Measurements from ENCODE around the gene C1S.

C1S gene

GRCh38 chr12:7079826-7080125 lies 19.3 kb downstream of the C1S start:
- H3K4me3 ChIP-seq (ENCODE audit: control insufficient read depth, low read depth, low read length): no peak overlapping the region
- TF ChIP-seq, protein P1, sequence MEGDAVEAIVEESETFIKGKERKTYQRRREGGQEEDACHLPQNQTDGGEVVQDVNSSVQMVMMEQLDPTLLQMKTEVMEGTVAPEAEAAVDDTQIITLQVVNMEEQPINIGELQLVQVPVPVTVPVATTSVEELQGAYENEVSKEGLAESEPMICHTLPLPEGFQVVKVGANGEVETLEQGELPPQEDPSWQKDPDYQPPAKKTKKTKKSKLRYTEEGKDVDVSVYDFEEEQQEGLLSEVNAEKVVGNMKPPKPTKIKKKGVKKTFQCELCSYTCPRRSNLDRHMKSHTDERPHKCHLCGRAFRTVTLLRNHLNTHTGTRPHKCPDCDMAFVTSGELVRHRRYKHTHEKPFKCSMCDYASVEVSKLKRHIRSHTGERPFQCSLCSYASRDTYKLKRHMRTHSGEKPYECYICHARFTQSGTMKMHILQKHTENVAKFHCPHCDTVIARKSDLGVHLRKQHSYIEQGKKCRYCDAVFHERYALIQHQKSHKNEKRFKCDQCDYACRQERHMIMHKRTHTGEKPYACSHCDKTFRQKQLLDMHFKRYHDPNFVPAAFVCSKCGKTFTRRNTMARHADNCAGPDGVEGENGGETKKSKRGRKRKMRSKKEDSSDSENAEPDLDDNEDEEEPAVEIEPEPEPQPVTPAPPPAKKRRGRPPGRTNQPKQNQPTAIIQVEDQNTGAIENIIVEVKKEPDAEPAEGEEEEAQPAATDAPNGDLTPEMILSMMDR (IDR thresholded peaks at IDR 0.05; ENCODE audit: control insufficient read depth, insufficient read depth, low read depth, low read length, missing control alignments): no peak
- DNase-seq (ENCODE audit: low read depth): no peak

DNA sequence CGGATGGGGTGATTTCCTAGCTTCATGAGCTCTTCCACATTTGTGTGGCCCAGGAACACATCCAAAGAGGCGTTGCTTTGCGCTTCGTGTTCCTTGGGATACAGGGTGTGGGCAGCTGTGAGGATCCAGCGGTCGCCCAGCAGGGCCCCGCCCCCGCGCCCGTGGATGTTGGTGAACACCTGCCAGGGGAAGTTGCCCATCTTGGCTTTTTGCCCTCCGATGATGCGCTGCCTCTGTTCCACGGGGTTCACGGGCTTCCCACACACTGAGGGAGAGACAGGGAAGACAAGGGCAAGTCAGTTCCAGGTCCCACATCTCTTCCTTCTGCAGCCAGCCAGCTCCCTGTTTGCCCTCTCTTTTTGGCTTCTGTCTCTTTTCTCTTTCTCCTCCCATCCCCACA lies 20.5 kb downstream of the C1S start:
- TF ChIP-seq, protein P1 (IDR thresholded peaks at IDR 0.05; ENCODE audit: control insufficient read depth, insufficient read depth, low read depth, low read length, missing control alignments): no peak
- DNase-seq (ENCODE audit: low read depth): no peak
- no peak overlapping the region for H3K4me3 ChIP-seq (ENCODE audit: control insufficient read depth, low read depth, low read length)

GRCh38 chr12:7083125-7083524 lies 22.6 kb downstream of the C1S start:
- no peak overlapping the region for H3K4me3 ChIP-seq (ENCODE audit: control insufficient read depth, low read depth, low read length)
- no peak for DNase-seq (ENCODE audit: low read depth)
- TF ChIP-seq, protein P1 (IDR thresholded peaks at IDR 0.05; ENCODE audit: control insufficient read depth, insufficient read depth, low read depth, low read length, missing control alignments): no peak

- TF ChIP-seq, protein P1 (IDR thresholded peaks at IDR 0.05; ENCODE audit: control insufficient read depth, insufficient read depth, low read depth, low read length, missing control alignments): no peak
- no peak for DNase-seq (ENCODE audit: low read depth)
These were observed 28.8 kb downstream of the C1S start for GRCh38 chr12:7089196-7089871.

DNA sequence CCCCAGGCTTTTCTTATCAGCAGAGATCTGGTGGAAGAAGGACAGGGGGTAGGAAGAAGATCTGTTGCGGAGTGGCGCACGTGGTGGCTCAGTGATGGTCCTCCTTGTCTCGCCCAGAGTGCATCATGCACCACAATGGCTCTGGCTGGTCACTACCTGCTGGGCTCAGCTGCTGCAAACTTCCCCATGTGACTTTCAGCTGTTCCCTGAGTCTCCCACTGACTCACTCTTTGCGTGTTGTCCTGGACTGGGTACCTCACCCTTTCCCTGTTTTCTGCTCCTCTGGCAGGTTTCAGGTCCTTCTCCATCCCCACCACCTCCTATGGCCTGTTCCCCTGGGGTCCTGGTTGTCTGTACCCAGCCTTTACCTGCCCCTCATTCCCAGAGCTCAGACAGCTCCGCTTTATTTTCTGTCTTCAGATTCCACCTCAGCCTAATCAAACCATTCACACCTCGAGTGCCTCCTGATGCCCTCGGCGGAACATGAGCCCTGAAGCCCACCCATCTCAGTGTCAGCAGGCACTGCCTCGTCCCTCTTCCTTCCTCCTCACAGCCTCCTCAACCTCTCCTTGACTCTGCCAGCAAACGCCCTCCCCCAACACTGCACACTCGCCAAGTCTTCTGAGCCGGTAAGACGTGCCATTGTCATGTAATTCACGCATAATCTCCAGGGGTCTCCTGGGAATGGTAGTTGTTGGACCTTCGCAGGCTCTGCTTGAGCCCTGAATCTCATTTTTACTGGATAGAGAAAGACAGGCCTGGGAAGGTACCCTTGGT lies 29.9 kb downstream of the C1S start:
- TF ChIP-seq, protein P1 (IDR thresholded peaks at IDR 0.05; ENCODE audit: control insufficient read depth, insufficient read depth, low read depth, low read length, missing control alignments): no peak
- H3K4me3 ChIP-seq (ENCODE audit: control insufficient read depth, low read depth, low read length): no peak overlapping the region
- DNase-seq (ENCODE audit: low read depth): no peak

More at GRCh38 chr12:7089196-7089871, 28.8 kb downstream of the C1S start:
- H3K4me3 ChIP-seq (ENCODE audit: control insufficient read depth, low read depth, low read length): no peak overlapping the region

- DNase-seq (ENCODE audit: low read depth): no peak
- TF ChIP-seq, protein P1 (IDR thresholded peaks at IDR 0.05; ENCODE audit: control insufficient read depth, insufficient read depth, low read depth, low read length, missing control alignments): no peak
- H3K4me3 ChIP-seq (ENCODE audit: control insufficient read depth, low read depth, low read length): peak overlapping the region; percentile 52
These were observed 30.7 kb downstream of the C1S start for GRCh38 chr12:7091171-7091570.

Measured in AG09309 (cell line).